ENCODE measurements around the gene PADI1.

PADI1 gene

DNA sequence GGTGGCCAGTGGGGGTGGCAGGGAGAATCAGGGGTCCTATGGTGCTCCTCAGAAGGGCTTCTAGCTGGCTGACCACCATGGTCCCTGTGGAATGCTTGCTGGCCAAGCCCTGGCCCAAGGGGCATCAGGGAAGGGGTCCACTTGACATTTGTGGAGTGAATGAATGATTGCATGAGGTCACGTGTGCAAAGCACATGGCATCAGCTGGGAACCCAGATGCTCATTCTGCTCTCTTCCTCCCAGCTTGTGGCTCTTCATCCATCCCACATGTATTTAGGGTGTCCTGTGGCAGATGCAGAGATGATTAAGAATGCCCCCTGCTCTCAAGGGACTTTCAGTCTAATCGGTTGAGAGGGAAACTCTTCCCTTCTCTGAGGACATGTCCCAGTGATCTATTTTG is 76.0 kb downstream of the PADI1 start:
- Histone ChIP-seq H3K9me3 (ENCODE audit: control insufficient read depth, low read length) (no peaks in the 10 kb centered on the region), H3K4me3 (ENCODE audit: low read depth, low read length) (no peak overlapping the region), H3K79me2 (no peaks in the 10 kb centered on the region), H3K4me2 (ENCODE audit: low read length) (no peak overlapping the region), H3K9ac (no peak overlapping the region), H3K36me3 (ENCODE audit: control insufficient read depth, insufficient read depth, low read length) (no peaks in the 10 kb centered on the region), H3K27ac (no peak overlapping the region), H2AFZ (no peak overlapping the region), H3K4me1 (no peaks in the 10 kb centered on the region), H3K27me3 (ENCODE audit: control insufficient read depth, insufficient read depth, low read length) (no peaks in the 10 kb centered on the region)
- TF ChIP-seq, protein P1, sequence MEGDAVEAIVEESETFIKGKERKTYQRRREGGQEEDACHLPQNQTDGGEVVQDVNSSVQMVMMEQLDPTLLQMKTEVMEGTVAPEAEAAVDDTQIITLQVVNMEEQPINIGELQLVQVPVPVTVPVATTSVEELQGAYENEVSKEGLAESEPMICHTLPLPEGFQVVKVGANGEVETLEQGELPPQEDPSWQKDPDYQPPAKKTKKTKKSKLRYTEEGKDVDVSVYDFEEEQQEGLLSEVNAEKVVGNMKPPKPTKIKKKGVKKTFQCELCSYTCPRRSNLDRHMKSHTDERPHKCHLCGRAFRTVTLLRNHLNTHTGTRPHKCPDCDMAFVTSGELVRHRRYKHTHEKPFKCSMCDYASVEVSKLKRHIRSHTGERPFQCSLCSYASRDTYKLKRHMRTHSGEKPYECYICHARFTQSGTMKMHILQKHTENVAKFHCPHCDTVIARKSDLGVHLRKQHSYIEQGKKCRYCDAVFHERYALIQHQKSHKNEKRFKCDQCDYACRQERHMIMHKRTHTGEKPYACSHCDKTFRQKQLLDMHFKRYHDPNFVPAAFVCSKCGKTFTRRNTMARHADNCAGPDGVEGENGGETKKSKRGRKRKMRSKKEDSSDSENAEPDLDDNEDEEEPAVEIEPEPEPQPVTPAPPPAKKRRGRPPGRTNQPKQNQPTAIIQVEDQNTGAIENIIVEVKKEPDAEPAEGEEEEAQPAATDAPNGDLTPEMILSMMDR (IDR thresholded peaks at IDR 0.05), result no peak

GRCh38 chr1:17281775-17282181 is 76.8 kb downstream of the PADI1 start:
- H3K27ac ChIP-seq, result no peak overlapping the region
- H3K4me2 ChIP-seq (ENCODE audit: low read length), result no peak overlapping the region
- H3K27me3 ChIP-seq (ENCODE audit: control insufficient read depth, insufficient read depth, low read length), result no peaks in the 10 kb centered on the region

DNA sequence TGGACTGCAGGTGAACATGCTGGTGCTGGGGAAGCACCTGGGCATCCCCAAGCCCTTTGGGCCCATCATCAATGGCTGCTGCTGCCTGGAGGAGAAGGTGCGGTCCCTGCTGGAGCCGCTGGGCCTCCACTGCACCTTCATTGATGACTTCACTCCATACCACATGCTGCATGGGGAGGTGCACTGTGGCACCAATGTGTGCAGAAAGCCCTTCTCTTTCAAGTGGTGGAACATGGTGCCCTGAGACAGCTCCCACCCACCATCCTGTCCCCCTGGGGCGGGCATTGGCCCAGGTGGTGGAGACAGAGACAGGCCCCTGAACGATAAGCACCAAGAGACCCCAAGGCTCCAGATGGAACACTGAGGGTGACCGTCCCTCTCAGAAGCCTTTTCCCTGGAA is 77.9 kb downstream of the PADI1 start:
- H3K4me3 ChIP-seq (ENCODE audit: low read depth, low read length), result no peak overlapping the region
- H3K36me3 ChIP-seq (ENCODE audit: control insufficient read depth, insufficient read depth, low read length), result no peaks in the 10 kb centered on the region
- no peaks in the 10 kb centered on the region for H3K27me3 ChIP-seq (ENCODE audit: control insufficient read depth, insufficient read depth, low read length)
- H3K4me1 ChIP-seq, result no peaks in the 10 kb centered on the region
- no peaks in the 10 kb centered on the region for H3K9me3 ChIP-seq (ENCODE audit: control insufficient read depth, low read length)
- no peak overlapping the region for H3K9ac ChIP-seq
- H2AFZ ChIP-seq, result no peak overlapping the region
- H3K4me2 ChIP-seq (ENCODE audit: low read length), result no peak overlapping the region
- no peak overlapping the region for H3K27ac ChIP-seq
- TF ChIP-seq, protein P1 (IDR thresholded peaks at IDR 0.05), result no peak
- H3K79me2 ChIP-seq, result no peaks in the 10 kb centered on the region

More at GRCh38 chr1:17281775-17282181, 76.8 kb downstream of the PADI1 start:
- Histone ChIP-seq H3K36me3 (ENCODE audit: control insufficient read depth, insufficient read depth, low read length) (no peaks in the 10 kb centered on the region), H3K4me3 (ENCODE audit: low read depth, low read length) (no peak overlapping the region), H3K4me1 (no peaks in the 10 kb centered on the region), H3K9ac (no peak overlapping the region), H2AFZ (no peak overlapping the region), H3K79me2 (no peaks in the 10 kb centered on the region), H3K9me3 (ENCODE audit: control insufficient read depth, low read length) (no peaks in the 10 kb centered on the region)
- TF ChIP-seq, protein P1 (IDR thresholded peaks at IDR 0.05), result no peak

- Histone ChIP-seq H3K4me1 (no peaks in the 10 kb centered on the region), H3K4me2 (ENCODE audit: low read length) (no peak overlapping the region), H3K36me3 (ENCODE audit: control insufficient read depth, insufficient read depth, low read length) (no peaks in the 10 kb centered on the region), H3K9ac (no peak overlapping the region), H3K9me3 (ENCODE audit: control insufficient read depth, low read length) (no peaks in the 10 kb centered on the region), H3K79me2 (no peaks in the 10 kb centered on the region), H3K27ac (no peak overlapping the region), H3K27me3 (ENCODE audit: control insufficient read depth, insufficient read depth, low read length) (no peaks in the 10 kb centered on the region), H2AFZ (no peak overlapping the region), H3K4me3 (ENCODE audit: low read depth, low read length) (no peak overlapping the region)
- TF ChIP-seq, protein P1 (IDR thresholded peaks at IDR 0.05), result no peak
Measured at GRCh38 chr1:17286646-17287045, 81.7 kb downstream of the PADI1 start.

DNA sequence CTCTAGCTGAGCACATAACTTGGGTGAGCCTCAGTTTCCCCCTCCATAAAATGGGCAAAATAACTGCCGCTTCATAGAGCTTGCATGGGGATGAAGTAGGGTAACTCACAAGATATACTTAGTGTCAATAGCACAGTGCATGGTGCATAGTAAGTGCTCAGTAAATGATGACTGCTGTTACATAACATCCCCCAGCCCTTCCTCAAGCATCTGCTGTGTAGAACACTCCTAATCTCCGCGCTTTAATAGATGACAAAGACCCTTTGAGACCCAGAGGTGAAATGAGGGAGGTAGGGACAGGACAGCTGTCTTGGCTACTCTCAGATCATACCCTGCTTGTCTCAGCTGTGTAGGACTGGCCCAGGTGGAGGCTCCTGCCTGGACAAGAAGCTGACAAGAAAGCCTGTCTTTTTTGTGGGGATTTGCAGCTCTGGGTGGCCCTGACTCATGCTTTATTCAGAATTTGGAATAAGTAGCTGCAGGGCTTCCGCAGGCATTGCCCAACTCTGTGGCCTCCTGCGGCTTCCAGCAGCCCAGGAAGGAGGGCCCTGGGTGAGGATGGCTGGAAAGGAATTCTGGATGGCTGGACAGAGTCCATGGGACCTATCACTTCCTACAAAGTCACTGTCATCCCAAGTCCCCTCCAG is 82.3 kb downstream of the PADI1 start:
- TF ChIP-seq, protein P1 (IDR thresholded peaks at IDR 0.05), result no peak
- H3K36me3 ChIP-seq (ENCODE audit: control insufficient read depth, insufficient read depth, low read length), result no peaks in the 10 kb centered on the region
- H3K27ac ChIP-seq, result no peak overlapping the region
- no peaks in the 10 kb centered on the region for H3K27me3 ChIP-seq (ENCODE audit: control insufficient read depth, insufficient read depth, low read length)
- no peaks in the 10 kb centered on the region for H3K4me1 ChIP-seq
- no peak overlapping the region for H3K4me3 ChIP-seq (ENCODE audit: low read depth, low read length)
- no peaks in the 10 kb centered on the region for H3K9me3 ChIP-seq (ENCODE audit: control insufficient read depth, low read length)
- H3K79me2 ChIP-seq, result no peaks in the 10 kb centered on the region
- H3K9ac ChIP-seq, result no peak overlapping the region
- H2AFZ ChIP-seq, result no peak overlapping the region
- no peak overlapping the region for H3K4me2 ChIP-seq (ENCODE audit: low read length)
